Measurements from ENCODE around the gene CYS1.
"Not testable (repeated sequence)": the region's sequence is repeated elsewhere in the genome, so short reads cannot be mapped to it uniquely, and the experiment has no call there.

The CYS1 gene, protein sequence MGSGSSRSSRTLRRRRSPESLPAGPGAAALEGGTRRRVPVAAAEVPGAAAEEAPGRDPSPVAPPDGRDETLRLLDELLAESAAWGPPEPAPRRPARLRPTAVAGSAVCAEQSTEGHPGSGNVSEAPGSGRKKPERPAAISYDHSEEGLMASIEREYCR

DNA sequence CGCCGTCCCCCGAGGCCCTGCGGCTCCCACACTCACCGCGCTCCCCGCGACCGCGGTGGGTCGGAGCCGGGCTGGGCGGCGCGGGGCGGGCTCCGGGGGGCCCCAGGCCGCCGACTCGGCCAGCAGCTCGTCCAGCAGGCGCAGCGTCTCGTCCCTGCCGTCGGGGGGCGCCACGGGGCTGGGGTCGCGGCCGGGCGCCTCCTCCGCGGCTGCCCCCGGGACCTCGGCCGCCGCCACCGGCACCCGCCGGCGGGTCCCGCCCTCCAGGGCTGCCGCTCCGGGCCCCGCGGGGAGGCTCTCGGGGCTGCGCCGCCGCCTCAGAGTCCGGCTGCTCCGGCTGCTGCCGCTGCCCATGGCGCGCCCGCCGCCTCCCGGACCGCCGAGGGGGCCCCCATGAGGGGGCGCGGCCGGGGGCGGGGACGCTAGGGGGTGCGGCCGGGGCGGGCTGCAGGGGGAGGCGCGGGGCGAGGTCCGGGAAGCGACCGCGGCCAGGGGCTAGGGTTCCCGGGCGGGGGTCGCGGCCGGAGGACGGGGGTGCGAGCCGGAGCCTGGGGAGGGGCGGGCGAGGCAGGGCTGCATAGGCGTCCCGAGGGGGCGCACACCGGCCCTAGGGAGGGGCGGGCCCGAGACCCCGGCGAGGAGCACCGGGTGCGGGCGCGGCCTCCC lies at the start of gene CYS1:
Gene CYS1 (minus strand): TSS at position 542 of the 666 bp plus-strand sequence. CDS start 188 bp downstream, at position 354.
- no peak for DNase-seq (ENCODE audit: low read depth)

DNA sequence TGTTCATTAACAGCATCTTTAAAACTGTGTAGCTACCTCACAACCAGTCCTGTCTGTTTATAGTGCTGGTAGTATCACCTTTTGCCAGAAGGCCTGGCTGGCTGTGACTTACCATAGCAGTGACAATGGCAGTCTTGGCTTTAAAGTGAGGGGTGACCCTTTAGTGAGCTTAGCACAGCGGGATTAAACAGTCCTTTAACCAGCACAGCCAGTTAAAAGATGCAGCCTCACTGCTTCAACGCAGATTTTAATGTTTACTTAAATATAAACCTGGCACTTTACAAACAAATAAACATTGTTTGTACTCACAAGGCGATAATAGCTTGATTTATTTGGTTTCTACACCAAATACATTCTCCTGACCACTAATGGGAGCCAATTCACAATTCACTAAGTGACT lies 49.3 kb upstream of the CYS1 start:
- DNase-seq (ENCODE audit: low read depth), result no peak

DNA sequence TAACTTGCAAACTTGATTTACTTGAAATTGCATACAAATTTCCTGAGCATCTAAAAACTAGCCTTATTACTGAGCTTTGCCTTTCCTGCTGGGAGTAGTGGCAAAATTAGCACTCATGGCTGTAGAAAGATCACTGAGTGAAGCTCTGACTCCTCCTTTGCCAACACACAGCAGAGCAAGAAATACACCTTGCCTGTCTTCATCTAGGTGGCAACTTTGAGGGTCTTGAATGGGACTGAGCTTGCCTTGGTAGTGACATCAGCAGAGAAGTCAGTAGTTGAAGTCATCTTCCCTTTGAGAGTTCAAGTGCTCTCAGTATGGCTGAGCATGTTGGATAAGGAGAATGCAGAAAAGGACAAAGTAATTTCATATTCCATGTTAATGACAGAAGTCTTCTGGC lies 48.2 kb upstream of the CYS1 start:
- no peak for DNase-seq (ENCODE audit: low read depth)

DNA sequence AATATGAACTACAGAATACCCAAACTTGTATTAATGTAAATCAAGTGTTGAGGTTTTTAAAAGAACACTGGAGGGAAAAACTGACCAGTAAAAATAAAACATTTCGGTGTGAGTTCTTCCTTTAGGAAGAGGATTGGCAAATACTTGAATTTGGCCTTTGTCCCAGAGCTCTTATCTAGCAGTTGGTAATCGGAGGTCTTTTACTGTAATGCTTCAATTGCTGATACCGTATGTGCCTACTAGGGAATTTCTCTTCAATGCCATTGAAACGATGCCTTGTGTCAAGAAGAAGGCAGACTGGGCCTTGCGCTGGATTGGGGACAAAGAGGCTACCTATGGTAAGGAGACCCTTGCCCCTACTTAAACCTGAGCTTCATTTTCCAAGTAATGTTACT lies 46.4 kb upstream of the CYS1 start:
- DNase-seq (ENCODE audit: low read depth), result no peak

DNA sequence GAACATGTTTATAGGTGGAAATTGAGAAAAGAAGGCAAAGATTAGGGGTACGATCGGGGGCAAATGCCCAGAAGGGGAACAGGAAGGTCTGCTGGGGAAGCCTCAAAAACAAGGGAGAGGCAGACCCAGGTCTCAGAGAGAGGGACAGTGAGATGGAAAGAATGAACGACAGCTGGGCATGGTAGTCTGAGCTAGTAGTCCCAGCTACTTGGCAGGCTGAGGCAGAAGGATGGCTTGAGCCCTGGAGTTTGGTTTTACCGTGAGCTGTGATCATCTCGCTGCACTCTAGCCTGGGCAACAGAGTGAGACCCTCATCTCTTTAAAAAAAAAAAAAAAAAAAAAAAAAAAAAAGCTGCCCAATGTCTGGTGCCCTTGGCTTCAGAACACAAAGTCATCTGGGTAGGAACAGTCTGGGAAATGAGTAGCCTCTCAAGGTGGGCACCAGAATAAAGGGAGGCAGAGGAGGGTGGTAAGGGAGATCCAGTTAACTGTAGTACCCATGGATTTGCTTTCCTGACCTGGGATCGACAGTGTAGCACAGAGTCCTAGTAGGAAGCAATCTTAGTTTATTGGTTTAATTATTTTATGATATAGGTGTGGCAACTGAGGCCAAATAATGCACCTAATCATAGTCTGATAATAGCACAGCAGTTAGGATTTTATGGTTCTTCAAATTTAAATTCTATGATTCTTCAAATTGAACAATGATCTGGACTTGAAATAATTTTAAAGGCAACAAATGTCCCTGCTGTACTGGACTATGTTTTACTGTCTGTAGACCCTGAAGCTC lies 45.8 kb upstream of the CYS1 start:
- DNase-seq (ENCODE audit: low read depth), result no peak

DNA sequence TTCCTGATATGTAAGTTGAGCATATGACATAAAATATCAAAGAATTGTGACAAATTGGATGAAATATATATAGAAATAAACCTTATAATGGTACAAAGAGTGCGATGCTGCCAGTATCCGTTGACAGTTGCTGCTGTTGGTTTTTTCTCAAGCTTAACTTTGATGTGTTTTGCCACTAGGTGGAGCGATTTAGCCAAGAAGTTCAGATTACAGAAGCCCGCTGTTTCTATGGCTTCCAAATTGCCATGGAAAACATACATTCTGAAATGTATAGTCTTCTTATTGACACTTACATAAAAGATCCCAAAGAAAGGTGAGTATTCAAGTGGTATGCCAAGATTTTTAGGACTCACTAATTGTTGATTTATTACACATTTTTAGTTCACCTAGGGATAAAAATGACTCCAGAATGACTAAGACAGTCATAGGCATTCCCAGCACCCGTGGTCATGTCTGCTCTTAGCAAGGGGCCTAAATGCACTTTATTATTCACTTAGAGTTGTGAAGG lies 44.4 kb upstream of the CYS1 start:
- DNase-seq (ENCODE audit: low read depth), result no peak

DNA sequence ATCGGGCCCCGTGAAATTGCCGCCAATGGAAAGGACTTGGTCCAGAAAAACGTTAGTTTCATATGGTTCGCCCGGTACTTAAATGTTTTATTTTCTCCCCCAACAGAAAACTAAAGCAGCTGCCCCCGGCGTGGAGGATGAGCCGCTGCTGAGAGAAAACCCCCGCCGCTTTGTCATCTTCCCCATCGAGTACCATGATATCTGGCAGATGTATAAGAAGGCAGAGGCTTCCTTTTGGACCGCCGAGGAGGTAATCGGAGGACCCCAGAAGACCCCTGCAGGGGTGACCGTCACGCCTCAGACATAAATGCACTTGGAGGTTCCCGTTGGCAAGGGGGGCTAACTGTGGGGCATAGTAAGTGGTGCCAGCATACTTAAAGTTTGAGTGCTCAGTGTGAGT lies 43.1 kb upstream of the CYS1 start:
- DNase-seq (ENCODE audit: low read depth), result no peak

DNA sequence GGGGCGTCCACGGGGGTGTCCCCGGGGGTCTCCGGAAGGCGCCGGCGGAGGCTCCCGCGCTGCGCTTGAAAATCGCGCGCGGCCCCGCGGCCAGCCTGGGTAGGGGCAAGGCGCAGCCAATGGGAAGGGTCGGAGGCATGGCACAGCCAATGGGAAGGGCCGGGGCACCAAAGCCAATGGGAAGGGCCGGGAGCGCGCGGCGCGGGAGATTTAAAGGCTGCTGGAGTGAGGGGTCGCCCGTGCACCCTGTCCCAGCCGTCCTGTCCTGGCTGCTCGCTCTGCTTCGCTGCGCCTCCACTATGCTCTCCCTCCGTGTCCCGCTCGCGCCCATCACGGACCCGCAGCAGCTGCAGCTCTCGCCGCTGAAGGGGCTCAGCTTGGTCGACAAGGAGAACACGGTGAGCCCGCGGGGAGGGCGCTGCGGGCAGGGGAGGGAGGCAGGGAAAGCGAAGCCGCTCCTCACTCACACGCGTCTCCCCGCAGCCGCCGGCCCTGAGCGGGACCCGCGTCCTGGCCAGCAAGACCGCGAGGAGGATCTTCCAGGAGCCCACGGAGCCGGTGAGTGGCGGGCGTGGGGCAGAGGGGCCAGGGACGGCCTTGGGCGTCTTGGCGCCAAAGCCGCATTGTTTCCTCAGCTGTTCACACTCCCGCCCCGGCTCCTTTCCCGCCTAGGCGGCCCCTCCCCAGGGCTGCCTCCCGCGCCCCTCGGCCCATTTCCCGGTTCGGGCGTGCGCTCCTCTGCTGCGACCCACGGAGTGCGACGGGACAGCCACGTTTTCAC lies 42.5 kb upstream of the CYS1 start, which contains the start of gene RRM2:
Gene RRM2 (plus strand): TSS at position 240 of the 781 bp plus-strand sequence. CDS start 60 bp downstream, at position 300.
- DNase-seq (ENCODE audit: low read depth), result peak; percentile 78

DNA sequence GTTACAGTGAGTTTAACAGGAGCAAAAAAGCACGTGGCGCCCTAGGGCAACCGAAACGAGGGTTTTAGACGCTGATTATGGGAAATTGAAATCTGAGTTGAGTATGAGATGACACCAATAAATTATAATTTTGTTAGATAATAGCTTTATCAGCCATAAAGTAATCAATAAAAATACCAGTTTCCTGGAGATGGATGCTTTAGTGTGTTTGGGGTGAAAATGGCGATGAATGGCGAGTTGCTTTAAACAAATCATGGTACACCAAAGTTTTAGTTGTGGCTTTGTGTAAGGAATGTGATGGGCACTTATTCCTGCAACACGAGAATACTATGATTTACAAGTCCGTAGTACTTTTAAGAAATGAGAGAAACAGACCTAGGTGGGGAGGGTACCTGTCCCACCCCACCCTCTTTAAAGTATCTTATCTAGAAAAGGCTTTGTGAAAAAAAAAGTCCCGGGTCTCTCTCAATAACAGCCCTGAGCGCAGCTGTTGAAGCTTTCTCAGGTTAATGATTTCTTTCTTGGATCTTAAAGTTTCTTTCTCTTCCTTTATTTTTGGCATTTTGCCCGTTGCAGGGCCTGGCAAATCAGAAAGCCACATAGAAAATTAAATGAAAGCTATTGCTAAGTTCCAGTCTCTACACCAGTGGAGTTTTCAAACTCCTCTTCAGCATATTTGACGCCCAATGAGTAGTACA lies 40.8 kb upstream of the CYS1 start:
- DNase-seq (ENCODE audit: low read depth), result no peak

DNA sequence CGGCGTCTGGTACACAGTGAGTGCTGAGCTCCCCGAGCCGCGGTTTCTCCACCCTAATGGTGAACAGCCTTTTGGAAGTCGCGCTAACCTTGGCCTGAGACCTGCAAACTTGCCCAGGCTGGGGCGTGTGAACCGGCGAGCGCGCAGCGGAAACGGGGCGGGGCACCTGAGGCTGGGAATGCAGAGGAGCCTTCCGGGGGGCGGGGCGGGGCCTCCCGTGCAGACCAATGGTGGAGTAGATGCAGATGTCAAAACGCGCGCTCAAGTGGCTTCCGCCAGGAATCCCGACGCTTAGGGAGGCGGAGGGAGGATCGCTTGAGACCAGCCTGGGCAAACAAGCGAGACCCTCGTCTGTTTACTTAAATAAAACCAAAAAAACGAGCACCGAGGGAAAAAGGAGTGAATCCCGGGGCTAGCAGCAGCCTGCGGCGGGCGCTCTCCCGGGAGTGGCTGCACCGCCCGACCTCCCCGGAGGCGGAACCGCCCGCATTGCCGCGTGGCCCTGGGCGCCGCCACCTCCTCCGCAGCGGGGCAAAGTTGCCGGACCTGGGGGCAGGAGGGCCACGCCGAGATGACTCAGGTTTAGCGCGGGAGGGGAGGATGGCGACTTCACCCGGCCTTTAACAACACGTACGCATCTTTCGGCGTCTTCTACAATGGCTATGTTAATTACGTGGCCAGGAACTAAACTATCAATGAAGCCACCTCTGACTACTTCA lies 40.1 kb upstream of the CYS1 start:
- DNase-seq (ENCODE audit: low read depth), result peak; percentile 90

DNA sequence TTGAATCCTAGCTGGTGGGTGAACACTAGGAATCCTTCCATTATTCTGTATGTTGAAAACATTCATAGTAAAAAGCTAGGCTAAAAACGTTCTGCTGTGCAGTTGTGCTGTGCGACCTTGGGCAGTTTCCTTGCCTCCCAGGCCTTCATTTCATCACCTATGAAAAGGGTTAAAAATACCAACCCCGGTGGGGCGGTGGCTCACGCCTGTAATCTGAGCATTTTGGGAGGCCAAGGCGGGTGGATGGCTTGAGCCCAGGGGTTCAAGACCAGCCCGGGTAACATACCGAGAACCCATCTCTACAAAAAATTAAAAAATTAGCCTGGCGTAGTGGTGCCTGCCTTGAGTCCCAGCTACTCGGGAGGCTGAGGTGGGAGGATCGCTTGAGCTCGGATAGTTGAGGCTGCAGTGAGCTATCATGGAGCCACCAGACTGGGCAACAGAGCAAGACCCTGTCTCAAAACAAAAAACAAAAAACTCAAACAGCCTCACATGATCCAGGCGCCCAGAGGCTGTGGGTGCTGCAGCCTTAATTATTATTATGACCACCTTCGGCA lies 39.5 kb upstream of the CYS1 start:
- no peak for DNase-seq (ENCODE audit: low read depth)

DNA sequence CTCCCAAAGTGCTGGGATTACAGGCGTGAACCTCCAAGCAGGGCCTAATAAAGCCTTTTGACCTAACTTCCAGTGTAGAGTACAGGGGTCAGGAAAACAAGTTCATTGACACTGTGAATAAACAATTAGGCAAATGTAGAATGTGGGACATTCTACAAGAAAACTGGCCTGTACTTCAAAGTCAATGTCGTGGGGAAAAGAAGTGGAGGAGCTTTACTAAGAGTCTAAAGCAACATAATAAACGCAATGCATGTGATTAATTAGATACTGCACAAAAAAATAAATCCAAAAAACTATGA lies 38.8 kb upstream of the CYS1 start:
- no peak for DNase-seq (ENCODE audit: low read depth)

DNA sequence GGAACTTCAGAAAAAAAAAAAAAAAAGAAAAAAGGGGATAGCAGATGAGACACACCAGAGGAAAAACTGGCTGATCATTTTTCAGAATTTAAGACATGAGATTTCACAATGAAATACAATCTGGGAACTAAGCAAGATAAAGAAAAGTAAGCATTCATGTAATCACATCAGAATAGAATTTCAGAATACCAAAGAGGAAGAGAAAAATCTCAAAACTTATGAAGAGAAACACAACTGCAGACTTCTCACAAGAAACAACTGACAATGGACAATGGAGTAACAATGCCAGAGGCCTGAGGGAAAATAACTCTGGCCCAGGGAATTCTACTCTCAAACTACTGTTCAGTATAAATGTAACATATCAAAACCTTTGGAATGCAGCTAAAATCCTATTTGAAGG lies 29.1 kb upstream of the CYS1 start:
- DNase-seq (ENCODE audit: low read depth), result no peak

DNA sequence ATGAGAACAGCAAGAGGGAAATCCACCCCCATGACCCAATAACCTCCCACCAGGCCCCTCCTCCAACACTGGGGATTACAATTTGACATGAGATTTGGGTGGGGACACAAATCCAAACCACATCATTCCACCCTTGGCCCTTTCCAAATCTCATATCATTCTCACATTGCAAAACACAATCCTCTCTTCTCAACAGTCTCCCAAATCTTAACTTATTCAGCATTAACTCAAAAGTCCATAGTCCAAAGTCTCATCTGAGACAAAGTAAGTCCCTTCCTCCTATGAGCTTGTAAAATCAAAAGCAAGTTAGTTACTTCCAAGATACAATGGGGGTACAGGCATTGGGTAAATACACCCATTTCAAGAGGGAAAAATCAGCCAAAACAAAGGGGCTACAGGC lies 24.7 kb upstream of the CYS1 start:
- DNase-seq (ENCODE audit: low read depth), result not testable (repeated sequence)

DNA sequence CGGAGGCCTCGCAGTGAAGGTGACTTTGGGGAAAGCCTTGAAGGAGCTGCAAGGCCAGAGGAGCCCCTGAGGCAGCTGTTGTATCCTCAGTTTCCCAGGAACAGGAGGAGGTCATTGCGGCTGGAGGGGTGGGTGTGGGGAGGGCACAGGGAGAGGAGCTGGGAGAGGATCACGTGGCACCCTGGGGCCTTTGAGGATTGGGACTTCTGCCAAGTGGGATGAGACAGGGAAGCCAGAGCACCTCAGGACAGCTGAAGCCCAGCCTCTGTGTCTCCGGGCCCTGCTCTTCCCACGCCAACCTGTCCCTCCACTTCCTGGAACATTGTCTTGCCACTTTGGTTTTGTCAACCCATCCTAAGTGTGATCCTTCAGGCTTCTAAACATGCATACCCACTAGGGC lies 23.0 kb upstream of the CYS1 start:
- DNase-seq (ENCODE audit: low read depth), result no peak

DNA sequence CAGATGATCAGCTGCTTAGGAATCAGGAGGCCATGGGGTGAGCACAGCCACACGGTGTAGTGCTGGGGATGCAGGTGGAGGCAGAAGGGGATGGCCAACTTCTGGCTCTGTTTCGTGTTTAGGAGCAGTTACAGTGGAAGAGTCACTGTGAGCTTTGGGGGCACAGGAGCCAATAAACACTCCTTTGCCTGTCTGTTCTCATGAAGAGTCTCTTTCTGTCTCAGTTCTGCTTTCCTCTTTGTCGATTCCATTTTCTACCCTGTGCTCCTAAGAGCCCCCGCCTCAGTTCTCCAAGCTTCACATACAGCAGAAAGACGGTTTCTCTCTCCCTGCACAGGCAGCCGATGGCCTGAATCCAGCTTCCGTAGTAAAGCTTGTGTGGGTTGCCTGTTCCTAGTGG lies 21.3 kb upstream of the CYS1 start:
- no peak for DNase-seq (ENCODE audit: low read depth)

DNA sequence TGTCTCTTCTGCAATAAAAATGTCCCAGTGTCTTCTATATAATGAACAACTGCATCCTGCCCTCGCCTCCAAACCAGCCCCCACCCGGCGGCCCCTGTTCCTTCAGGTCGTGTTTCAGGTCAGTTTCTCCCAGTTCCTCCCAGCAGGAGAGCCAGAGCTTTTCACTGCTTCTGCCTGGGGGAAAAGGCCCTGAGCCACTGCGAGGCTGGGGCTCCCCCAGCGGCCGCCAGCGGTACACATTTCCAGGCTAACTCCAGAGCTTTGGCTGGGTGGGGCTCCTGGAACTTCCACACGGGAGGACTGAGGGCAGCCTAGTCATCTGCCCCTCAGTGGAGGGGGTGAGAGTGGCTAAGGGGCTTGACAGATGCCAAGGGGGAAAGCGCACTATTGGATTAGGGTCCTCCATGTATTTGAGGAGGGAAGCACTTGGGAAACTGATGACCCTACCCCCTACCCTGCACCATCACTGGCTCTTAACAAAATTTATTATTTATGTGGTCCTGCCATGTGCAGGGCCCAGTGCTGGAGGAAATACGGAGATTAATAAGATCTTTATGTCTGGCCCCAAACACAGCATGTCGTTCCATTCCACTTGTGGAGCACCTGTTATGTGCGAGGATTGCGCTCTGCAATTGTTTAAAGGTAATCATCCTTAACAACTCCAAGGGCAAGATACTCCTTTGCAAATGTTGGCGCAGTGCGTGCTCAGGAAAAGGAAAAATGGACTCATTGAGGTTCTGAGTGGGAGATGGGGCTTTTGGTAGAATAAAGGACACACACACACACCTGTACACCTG lies 17.3 kb upstream of the CYS1 start:
- DNase-seq (ENCODE audit: low read depth), result no peak

DNA sequence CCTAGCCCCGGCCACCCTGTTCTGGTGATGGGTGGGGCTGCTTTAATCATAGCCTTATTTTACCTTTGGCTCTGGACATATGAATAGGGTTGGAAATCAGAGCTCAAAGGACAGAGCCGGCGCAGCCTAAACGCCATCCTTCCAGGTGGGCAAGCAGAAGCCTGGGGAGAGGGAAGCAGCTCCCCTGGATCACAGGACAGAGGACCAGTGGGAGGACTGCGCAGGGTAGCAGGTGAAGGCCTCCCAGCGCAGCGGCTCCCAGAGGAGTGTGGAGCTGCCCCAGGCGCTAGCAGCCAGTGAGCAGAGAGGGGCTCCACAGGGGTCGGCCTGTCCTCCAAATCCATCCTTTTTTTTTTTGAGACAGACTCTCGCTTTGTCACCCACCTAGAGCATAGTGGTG lies 16.4 kb upstream of the CYS1 start:
- DNase-seq (ENCODE audit: low read depth), result no peak

DNA sequence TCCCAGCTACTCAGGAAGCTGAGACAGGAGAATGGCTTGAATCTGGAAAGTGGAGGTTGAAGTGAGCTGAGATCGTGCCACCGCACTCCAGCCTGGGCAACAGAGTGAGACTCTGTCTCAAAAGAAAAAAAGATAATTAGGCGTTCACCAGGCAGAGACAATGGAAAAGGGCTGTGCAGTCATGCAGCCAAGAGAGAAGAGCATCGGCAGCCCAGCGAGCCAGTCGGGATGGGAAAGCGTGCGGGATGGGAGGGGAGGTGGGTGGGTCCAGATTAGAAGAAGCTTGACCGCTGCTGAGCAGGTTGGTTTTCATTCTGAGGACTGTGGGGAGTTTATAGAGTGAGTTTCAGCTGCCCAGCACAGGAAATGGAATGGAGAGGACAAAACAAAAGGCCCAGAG lies 15.0 kb upstream of the CYS1 start:
- DNase-seq (ENCODE audit: low read depth), result no peak

DNA sequence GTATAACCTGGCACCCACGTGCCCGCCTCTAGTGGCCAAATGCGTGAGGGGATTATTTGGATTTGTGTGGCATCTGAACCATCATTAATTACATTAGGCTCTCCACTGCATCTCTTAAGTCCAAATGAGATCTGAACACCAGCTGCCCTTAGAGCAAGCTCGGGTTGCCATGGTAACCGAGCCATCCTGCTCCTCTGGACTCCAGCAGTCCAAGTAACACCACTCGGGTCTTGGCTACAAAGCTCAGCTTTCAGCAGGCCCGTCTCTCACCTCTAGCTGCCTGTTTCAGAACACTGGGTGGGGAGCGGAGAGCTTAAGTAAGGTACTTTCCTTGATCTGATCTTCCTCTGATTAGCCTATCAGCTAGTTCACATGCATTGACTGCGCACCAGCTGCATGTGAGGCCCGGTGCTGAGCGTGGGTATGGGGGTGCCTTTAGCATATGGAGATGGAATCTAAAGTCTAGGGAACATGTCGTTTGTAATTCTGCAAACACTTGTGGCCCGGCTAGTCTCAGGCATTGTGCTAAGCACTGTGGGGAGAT lies 14.1 kb upstream of the CYS1 start:
- no peak for DNase-seq (ENCODE audit: low read depth)
